Measurements from ENCODE around the gene FANCE. TPM values are rescaled to one million over a fixed set of nuclear protein-coding genes. Genes with fewer than 3 reads are reported as not detected.

Gene FANCE
- total RNA-seq, 1 experiment from 2014 or later, result 6.9 TPM

DNA sequence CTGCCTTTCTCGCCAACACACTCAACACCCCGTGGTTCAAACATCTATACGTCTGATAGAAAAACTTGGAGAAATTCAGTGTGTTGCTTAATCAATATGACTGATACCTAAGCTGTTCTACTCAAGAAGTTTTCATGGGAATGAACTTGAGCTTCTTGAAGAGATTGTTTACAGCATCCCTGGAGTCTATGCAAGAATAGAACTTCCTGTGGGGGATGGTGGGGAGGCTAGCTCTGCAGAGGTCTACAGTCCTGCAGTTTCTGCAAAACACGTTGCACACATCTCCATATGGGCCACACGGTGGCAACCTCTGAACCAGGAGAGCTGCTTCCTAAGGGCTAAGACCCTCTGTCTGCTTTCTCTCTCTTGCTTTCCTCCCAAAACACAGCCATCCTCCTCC lies 32.7 kb upstream of the FANCE start:
- H4K20me1 ChIP-seq (ENCODE audit: insufficient read depth), result no peaks in the 10 kb centered on the region
- ChIA-PET POLR2A (ENCODE audit: unreplicated experiment) (interaction anchor here (0.6 kb wide), 1 partner anchor 101 kb away, joined by 3 read pairs; no protein-coding TSS in a partner anchor), CTCF (no interaction called here)
- no peaks in the 10 kb centered on the region for H3K36me3 ChIP-seq (ENCODE audit: low read depth)
- H3K4me2 ChIP-seq, result no peak overlapping the region
- no peak for DNase-seq
- no peaks in the 10 kb centered on the region for H3K9me2 ChIP-seq (ENCODE audit: insufficient read depth)
- no peaks in the 10 kb centered on the region for H3K27me3 ChIP-seq (ENCODE audit: insufficient read depth, low read depth)
- TF ChIP-seq EZH2 (IDR thresholded peaks at IDR 0.05; ENCODE audit: low read depth), result no peak
- TF ChIP-seq, protein P1, sequence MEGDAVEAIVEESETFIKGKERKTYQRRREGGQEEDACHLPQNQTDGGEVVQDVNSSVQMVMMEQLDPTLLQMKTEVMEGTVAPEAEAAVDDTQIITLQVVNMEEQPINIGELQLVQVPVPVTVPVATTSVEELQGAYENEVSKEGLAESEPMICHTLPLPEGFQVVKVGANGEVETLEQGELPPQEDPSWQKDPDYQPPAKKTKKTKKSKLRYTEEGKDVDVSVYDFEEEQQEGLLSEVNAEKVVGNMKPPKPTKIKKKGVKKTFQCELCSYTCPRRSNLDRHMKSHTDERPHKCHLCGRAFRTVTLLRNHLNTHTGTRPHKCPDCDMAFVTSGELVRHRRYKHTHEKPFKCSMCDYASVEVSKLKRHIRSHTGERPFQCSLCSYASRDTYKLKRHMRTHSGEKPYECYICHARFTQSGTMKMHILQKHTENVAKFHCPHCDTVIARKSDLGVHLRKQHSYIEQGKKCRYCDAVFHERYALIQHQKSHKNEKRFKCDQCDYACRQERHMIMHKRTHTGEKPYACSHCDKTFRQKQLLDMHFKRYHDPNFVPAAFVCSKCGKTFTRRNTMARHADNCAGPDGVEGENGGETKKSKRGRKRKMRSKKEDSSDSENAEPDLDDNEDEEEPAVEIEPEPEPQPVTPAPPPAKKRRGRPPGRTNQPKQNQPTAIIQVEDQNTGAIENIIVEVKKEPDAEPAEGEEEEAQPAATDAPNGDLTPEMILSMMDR (conservative IDR thresholded peaks at IDR 0.05), result no peak
- intact Hi-C loops (cut with micrococcal nuclease; ENCODE audit: unreplicated experiment), result no loop called here
- no peak overlapping the region for H2AFZ ChIP-seq
- H3K4me1 ChIP-seq (replicated peaks; ENCODE audit: insufficient read depth), result peaks cover 14% of the 10 kb centered on the region
- no peak overlapping the region for H3K27ac ChIP-seq
- H3F3A ChIP-seq (ENCODE audit: insufficient read depth, low read depth), result peaks cover 6% of the 10 kb centered on the region; the same call in 1 of the 2 replicates
- no peaks in the 10 kb centered on the region for H3K79me2 ChIP-seq (ENCODE audit: low read depth)
- no peaks in the 10 kb centered on the region for H3K9me3 ChIP-seq (ENCODE audit: insufficient read depth, low read depth)
- H3K4me3 ChIP-seq, result no peak overlapping the region
- BruUV-seq (replicated peaks), result no TSS peak

DNA sequence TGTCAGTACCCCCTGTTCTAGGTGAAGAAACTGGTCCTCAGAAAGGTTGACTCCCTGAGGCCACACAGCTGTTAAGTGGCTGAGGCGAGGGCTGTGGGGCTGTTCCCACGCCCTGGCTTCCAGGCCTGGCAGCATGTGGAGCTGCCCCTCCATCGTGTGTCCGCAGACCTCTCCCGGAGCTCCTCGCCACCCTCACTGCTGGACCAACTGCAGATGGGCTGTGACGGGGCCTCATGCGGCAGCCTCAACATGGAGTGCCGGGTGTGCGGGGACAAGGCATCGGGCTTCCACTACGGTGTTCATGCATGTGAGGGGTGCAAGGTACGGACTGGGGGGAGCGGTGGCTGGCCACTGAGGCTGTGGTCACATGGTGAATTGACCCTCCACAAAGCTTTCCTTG lies 32.2 kb upstream of the FANCE start:
- no peaks in the 10 kb centered on the region for H3K36me3 ChIP-seq (ENCODE audit: low read depth)
- no peaks in the 10 kb centered on the region for H3K27me3 ChIP-seq (ENCODE audit: insufficient read depth, low read depth)
- BruUV-seq (replicated peaks), result no TSS peak
- no peak overlapping the region for H3K4me3 ChIP-seq
- H2AFZ ChIP-seq, result no peak overlapping the region
- H3K9me2 ChIP-seq (ENCODE audit: insufficient read depth), result no peaks in the 10 kb centered on the region
- no peak overlapping the region for H3K27ac ChIP-seq
- intact Hi-C loops (cut with micrococcal nuclease; ENCODE audit: unreplicated experiment), result no loop called here
- H3K9me3 ChIP-seq (ENCODE audit: insufficient read depth, low read depth), result no peaks in the 10 kb centered on the region
- ChIA-PET POLR2A (ENCODE audit: unreplicated experiment) (interaction anchor here (0.6 kb wide), 1 partner anchor 101 kb away, joined by 3 read pairs; no protein-coding TSS in a partner anchor), CTCF (no interaction called here)
- H3F3A ChIP-seq (ENCODE audit: insufficient read depth, low read depth), result peaks cover under 1% of the 10 kb centered on the region; the same call in 1 of the 2 replicates
- DNase-seq, result no peak
- H3K79me2 ChIP-seq (ENCODE audit: low read depth), result no peaks in the 10 kb centered on the region
- no peaks in the 10 kb centered on the region for H4K20me1 ChIP-seq (ENCODE audit: insufficient read depth)
- H3K4me1 ChIP-seq (replicated peaks; ENCODE audit: insufficient read depth), result peaks cover 9% of the 10 kb centered on the region
- H3K4me2 ChIP-seq, result no peak overlapping the region
- TF ChIP-seq EZH2 (IDR thresholded peaks at IDR 0.05; ENCODE audit: low read depth), result no peak
- TF ChIP-seq, protein P1 (conservative IDR thresholded peaks at IDR 0.05), result no peak

DNA sequence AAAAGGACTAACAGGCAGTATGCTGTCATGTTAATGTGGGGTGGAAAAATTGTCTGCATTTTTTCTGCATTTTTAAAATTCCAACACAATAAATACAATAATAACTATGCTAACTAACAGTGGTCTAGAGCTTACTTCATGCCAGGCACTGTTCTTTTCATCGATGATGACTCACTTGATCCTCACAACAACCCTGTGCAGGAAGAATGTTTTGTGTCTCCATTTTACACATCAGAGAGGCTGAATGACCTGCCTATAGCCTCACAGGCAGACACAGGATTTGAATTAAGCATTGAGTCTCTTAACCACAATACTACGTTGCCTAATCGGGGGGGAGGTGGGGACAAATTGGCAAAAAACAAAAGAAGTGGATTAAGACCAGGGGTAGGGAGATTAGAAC lies 26.9 kb upstream of the FANCE start:
- ChIA-PET CTCF (no interaction called here), POLR2A (ENCODE audit: unreplicated experiment) (interaction anchor here (0.6 to 0.7 kb wide), 2 partner anchors 26 to 33 kb away, joined by 3 to 29 read pairs; no protein-coding TSS in a partner anchor)
- Histone ChIP-seq H3K4me3 (no peak overlapping the region), H3F3A (ENCODE audit: insufficient read depth, low read depth) (no peaks in the 10 kb centered on the region), H3K27ac (no peak overlapping the region), H3K4me2 (no peak overlapping the region), H4K20me1 (ENCODE audit: insufficient read depth) (no peaks in the 10 kb centered on the region), H3K79me2 (ENCODE audit: low read depth) (no peaks in the 10 kb centered on the region), H2AFZ (no peak overlapping the region), H3K4me1 (replicated peaks; ENCODE audit: insufficient read depth) (no peaks in the 10 kb centered on the region), H3K9me2 (ENCODE audit: insufficient read depth) (no peaks in the 10 kb centered on the region), H3K27me3 (ENCODE audit: insufficient read depth, low read depth) (no peaks in the 10 kb centered on the region), H3K36me3 (ENCODE audit: low read depth) (no peaks in the 10 kb centered on the region), H3K9me3 (ENCODE audit: insufficient read depth, low read depth) (peaks cover 15% of the 10 kb centered on the region; the same call in 1 of the 2 replicates)
- no peak for TF ChIP-seq EZH2 (IDR thresholded peaks at IDR 0.05; ENCODE audit: low read depth)
- TF ChIP-seq, protein P1 (conservative IDR thresholded peaks at IDR 0.05), result no peak
- DNase-seq, result peak; percentile 14 to 59
- intact Hi-C loops (cut with micrococcal nuclease; ENCODE audit: unreplicated experiment), result no loop called here
- no TSS peak for BruUV-seq (replicated peaks)
